T-helper 2 cell (primary cell): ENCODE measurements around the gene PTPRO.
A peak's percentile ranks its signal among the peaks of the same experiment; 100 is the strongest.

ENCODE experiments used
- DNase-seq, 5 experiments: peaks; one replicate each; pipeline versions ENCODE4 v3.0.0 to v3.0.0-alpha.2; 2012 to 2022

Gene PTPRO

GRCh38 chr12:15563663-15564062 lies 241.4 kb downstream of the PTPRO start:
- DNase-seq, result peak in 1 of 5 experiments; percentile 68

GRCh38 chr12:15574353-15574752 lies 252.0 kb downstream of the PTPRO start:
- DNase-seq, result no peak

DNA sequence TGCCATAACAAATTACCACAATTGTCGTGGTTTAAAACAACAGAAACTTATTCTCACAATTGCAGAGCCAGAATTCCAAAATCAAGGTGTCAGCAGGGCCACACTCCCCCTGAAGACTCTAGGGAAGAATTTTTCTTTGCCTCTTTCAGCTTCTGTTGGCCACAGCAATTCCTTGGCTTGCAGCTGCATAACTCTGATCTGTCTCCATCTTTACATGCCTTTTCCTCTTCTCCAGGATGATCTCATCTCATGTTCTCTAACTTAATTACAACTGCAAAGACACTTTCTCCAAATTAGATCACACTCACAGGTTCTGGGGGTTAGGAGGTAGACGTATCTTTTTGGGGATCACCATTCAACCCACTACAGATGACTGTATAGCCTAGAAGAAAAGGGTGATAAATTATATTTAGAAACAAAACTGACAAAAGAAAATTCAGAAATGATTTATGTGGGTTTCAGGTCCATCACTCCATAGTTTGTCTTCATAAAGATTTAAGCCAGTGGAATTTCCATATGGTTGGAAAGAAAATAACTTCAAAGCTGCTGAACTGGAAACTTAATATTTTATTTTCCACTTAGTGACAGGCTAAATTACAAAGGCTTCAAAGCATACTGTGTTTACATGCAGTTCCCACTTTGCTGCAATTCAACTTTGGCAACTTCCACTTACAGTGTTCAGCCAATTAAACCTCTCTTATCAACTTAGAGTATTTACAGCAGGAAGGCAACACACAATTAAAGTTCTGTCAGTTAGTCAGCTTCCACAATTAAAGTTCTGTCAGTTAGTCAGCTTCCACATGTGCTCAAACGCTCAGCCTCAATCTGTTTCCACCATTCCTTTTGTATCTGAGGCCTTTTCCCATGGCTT lies 253.6 kb downstream of the PTPRO start:
- DNase-seq, result no peak

DNA sequence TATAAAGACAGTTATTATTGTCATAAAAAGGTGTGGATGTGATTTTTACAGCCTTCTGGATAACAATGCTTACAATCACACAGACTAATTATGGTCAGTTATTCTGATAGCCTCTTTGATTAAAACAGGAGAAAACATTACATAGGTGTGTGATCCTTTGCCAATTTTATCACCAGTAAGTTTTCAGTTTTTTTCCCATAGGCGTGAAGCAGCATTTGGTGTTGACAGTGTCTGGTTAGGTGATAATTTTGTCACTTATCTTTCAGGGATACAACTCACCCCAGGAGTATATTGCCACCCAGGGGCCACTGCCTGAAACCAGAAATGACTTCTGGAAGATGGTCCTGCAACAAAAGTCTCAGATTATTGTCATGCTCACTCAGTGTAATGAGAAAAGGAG lies 258.1 kb downstream of the PTPRO start:
- peak in 1 of 5 experiments; percentile 39 for DNase-seq

GRCh38 chr12:15581006-15581405 lies 258.7 kb downstream of the PTPRO start:
- peak in 1 of 5 experiments; percentile 41 for DNase-seq

- DNase-seq, result peak in 1 of 5 experiments; percentile 19
Measured at GRCh38 chr12:15583804-15584203, 261.5 kb downstream of the PTPRO start.

- DNase-seq, result peak in 1 of 5 experiments; percentile 76
Measured at GRCh38 chr12:15584366-15585041, 262.2 kb downstream of the PTPRO start.

- no peak for DNase-seq
Measured at GRCh38 chr12:15589328-15590032, 267.2 kb downstream of the PTPRO start.

GRCh38 chr12:15590180-15590826 lies 268.0 kb downstream of the PTPRO start:
- DNase-seq, result peak in 3 of 5 experiments; percentile 15 to 77 (median 35)

DNA sequence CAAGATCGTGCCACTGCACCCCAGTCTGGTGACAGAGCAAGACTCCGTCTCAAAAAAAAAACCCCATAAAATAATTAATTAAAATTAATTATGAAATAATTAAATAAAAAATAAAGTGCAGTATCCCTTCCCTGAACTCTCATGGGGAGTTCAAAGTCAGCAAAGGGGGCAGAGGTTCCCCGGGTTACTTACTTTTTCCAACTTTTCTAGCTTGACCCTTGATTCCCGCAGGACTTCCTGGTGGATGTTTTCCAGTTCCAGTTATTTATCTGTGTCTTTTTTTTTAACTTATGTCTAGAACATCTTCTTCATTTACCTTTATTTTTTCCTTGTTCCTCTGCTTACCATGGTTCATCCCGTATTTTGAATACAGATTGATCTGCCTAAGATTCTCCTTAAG lies 269.5 kb downstream of the PTPRO start:
- no peak for DNase-seq

DNA sequence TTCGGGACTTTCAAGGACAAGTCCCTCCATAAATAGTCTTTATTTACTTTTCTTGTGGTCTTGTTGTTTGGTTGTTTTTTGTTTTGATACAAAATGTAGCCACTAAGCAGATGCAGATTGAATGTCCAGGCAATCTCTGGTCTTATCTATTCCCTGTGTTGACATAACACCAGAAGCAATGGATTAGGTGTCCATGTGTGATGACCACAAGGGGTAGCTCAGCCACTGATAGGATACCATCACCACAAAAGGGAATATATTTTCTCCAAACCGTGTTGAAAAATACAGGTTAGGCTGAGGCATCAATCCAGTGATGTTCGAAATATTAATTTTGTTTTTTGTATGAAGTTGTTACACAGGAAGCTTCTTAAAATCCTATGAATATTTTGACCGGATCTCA lies 270.6 kb downstream of the PTPRO start:
- DNase-seq, result no peak

GRCh38 chr12:15596174-15596573 lies 273.9 kb downstream of the PTPRO start:
- no peak for DNase-seq

GRCh38 chr12:15597125-15597830 lies 275.0 kb downstream of the PTPRO start:
- DNase-seq, result no peak

GRCh38 chr12:15599266-15600037 lies 277.1 kb downstream of the PTPRO start:
- DNase-seq, result no peak

- DNase-seq, result no peak
Measured at GRCh38 chr12:15600223-15600935, 278.1 kb downstream of the PTPRO start.

DNA sequence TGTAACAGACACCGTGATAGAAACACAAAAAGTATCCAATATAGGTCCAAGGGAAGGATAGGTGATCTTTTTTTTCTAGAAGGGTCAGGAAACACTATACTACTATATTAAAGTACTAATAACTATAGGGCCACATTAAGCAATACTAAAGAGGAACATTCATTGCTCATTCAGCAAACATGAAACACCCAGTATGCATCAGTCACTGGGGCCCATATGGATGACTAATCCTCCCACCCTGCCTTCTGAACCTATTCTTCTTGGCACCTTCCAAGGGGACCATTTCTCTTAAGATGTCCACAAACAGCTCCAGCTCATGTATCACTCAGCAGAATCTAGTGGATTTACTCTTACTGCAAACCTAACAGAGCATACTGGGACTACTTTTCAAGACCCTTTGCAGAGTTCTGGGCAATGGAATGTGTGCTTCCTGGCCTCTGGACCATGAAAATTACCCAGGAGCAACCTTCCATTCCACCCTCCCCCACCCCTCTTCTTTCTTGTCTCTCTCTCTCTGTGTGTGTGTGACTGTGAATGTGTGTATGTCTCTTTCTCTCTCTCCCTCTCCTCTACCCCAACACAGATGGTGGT lies 279.0 kb downstream of the PTPRO start:
- DNase-seq, result no peak

- no peak for DNase-seq
Measured at GRCh38 chr12:15602051-15602672, 279.9 kb downstream of the PTPRO start.

DNA sequence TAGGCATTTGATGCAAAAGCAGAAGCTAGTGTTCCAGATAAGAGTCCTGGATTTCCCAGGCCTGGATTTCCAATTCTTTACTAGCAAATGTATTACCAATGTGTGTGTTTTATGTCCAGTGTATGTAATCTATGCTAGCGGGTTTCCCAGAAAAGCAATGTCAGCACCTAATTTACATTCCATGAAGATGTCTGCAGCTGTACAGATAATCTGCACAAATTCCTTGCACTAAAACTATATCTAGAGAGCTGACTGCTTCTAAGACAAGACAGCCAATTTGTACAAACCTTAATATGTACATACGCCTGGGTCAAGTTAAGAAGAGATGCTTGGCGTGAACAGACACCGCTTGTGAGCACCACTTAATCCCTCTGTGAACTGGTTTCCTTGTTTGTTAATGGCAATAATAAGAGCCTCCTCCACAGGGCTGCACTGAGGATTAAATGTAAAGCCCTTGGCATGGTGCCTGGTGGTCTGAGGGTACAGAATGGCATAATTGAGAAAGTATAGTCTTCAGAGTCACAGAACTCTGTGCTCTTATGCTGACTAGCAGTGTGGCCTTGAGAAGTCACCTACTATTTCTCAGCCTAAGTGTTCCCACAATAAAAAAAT lies 281.3 kb downstream of the PTPRO start:
- no peak for DNase-seq

DNA sequence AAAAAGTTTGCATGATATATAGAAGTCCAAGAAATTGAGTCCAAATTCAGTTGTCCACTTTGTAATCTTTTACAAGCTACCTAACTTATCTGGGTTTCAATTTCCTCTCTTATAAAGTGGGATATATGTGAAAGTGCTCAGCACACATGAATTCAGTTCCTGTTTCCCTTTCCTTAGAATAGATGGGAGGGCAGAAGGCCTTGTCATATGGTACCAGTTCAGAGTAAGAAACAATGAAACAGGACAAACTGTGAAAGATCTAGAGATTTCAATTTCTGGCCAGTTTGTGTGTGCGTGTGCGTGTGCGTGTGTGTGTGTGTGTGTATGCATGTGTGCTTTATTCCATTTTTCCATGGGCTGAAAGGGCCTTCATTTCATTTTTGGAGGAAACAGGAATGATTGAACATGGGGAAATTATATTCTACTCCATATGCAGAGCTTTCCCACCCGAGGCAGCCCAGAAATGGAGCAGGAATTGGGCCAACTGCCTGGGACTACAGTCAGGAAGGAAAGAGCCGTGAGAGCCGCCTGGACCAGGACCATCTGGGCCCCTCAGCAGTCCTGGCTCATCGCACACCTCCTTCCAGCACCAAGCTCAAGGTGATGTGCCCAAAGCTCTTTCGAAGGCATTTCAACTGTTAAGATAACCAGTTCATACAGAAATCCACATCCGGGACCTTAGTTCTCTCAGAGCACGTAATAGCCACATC lies 283.7 kb downstream of the PTPRO start:
- no peak for DNase-seq
